Urothelium cell line (cell line): ENCODE data around the gene ZNF516.

Experiments
- DNase-seq: peaks from one replicate; pipeline ENCODE4 v3.0.0; 2011; ENCODE audit warnings: low spot score, mixed read lengths
- FAIRE-seq: peaks from 2 replicates; lab custom pipeline; 2011; peaks lifted over from hg19 to GRCh38; lab: Jason Lieb, UNC

Gene ZNF516

GRCh38 chr18:76443519-76444445, 51.3 kb downstream of the ZNF516 start:
- FAIRE-seq (no peak), DNase-seq (no peak)

- FAIRE-seq (no peak), DNase-seq (no peak)
These were observed 52.5 kb downstream of the ZNF516 start for GRCh38 chr18:76442413-76443171.

GRCh38 chr18:76441668-76442412, 53.2 kb downstream of the ZNF516 start:
- no peak for FAIRE-seq
- no peak for DNase-seq

GRCh38 chr18:76441002-76441667, 53.9 kb downstream of the ZNF516 start:
- no peak for DNase-seq
- FAIRE-seq, result no peak

- FAIRE-seq, result no peak
These were observed 57.1 kb downstream of the ZNF516 start for GRCh38 chr18:76437910-76438309.

GRCh38 chr18:76437011-76437410, 58.0 kb downstream of the ZNF516 start:
- FAIRE-seq, result no peak

More at GRCh38 chr18:76437910-76438309, 57.1 kb downstream of the ZNF516 start:
- no peak for DNase-seq

GRCh38 chr18:76436342-76436741, 58.7 kb downstream of the ZNF516 start:
- no peak for FAIRE-seq

More at GRCh38 chr18:76437011-76437410, 58.0 kb downstream of the ZNF516 start:
- no peak for DNase-seq

GRCh38 chr18:76435316-76435989, 59.6 kb downstream of the ZNF516 start:
- FAIRE-seq (no peak), DNase-seq (no peak)

More at GRCh38 chr18:76436342-76436741, 58.7 kb downstream of the ZNF516 start:
- DNase-seq, result no peak

GRCh38 chr18:76434452-76434851, 60.6 kb downstream of the ZNF516 start:
- DNase-seq (no peak), FAIRE-seq (no peak)

GRCh38 chr18:76433788-76434187, 61.3 kb downstream of the ZNF516 start:
- FAIRE-seq, result no peak
- no peak for DNase-seq

- DNase-seq (no peak), FAIRE-seq (no peak)
These were observed 61.9 kb downstream of the ZNF516 start for GRCh38 chr18:76432970-76433767.

GRCh38 chr18:76432274-76432755, 62.7 kb downstream of the ZNF516 start:
- no peak for FAIRE-seq
- DNase-seq, result no peak

- FAIRE-seq (no peak), DNase-seq (no peak)
These were observed 63.4 kb downstream of the ZNF516 start for GRCh38 chr18:76431437-76432273.

- DNase-seq (no peak), FAIRE-seq (no peak)
These were observed 64.4 kb downstream of the ZNF516 start for GRCh38 chr18:76430636-76431035.

GRCh38 chr18:76429262-76430126, 65.5 kb downstream of the ZNF516 start:
- no peak for DNase-seq
- FAIRE-seq, result no peak

- DNase-seq (no peak), FAIRE-seq (no peak)
These were observed 66.4 kb downstream of the ZNF516 start for GRCh38 chr18:76428396-76429261.
